ENCODE measurements around the gene HRAS. TPM values are rescaled to one million over a fixed set of nuclear protein-coding genes. Genes with fewer than 3 reads are reported as not detected.

The HRAS gene
- total RNA-seq, 4 donors from 2014 or later, result 56.7 to 106 (median 85.2) TPM

DNA sequence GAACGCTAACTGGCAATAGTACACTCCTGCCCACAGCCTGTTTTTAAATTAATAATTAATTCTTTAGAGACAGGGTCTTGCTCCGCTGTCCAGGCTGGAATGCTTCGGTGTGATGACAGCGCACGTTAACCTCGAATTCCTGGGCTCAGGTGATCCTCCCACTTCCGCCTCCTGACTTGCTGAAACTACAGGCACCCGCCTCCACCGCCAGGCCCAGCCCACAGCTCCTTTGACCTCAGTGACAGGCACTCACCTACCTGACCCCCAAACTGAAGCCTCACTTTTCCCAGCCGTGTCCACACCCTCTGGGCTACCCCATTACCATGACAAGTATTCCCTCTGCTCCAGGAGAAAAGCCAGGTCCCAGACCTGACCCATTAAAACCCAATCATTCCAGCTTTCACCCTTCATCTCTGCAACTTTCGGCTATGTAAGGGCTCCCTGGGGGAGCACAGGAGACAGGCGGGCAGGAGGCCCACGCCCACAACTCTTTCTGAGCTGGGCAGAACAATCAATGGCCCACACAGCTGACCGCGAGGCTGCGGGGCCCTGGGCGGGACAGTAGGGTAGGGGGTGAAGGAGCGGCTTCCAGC, 24.4 kb upstream of the HRAS start:
- Histone ChIP-seq H3K9me3 (no peaks in the 10 kb centered on the region), H3K27ac (peak overlapping the region; percentile 87 to 98 (median 94)), H3K4me1 (peaks cover 23 to 69% (median 39%) of the 10 kb centered on the region in 3 donors), H3K4me3 (peak overlapping the region; percentile 76 to 96 (median 92)), H3K27me3 (peaks cover 0 to 47% (median 3%) of the 10 kb centered on the region in 4 donors), H3K36me3 (peaks cover 0 to 22% (median 0%) of the 10 kb centered on the region in 3 donors)
- DNase-seq, result no peak
- 74% methylated on average over 10 to 13 of the region's 18 CpGs for WGBS, 2 donors
- TF ChIP-seq POLR2A (IDR thresholded peaks at IDR 0.05), result no peak
- TF ChIP-seq, protein P1, sequence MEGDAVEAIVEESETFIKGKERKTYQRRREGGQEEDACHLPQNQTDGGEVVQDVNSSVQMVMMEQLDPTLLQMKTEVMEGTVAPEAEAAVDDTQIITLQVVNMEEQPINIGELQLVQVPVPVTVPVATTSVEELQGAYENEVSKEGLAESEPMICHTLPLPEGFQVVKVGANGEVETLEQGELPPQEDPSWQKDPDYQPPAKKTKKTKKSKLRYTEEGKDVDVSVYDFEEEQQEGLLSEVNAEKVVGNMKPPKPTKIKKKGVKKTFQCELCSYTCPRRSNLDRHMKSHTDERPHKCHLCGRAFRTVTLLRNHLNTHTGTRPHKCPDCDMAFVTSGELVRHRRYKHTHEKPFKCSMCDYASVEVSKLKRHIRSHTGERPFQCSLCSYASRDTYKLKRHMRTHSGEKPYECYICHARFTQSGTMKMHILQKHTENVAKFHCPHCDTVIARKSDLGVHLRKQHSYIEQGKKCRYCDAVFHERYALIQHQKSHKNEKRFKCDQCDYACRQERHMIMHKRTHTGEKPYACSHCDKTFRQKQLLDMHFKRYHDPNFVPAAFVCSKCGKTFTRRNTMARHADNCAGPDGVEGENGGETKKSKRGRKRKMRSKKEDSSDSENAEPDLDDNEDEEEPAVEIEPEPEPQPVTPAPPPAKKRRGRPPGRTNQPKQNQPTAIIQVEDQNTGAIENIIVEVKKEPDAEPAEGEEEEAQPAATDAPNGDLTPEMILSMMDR (IDR thresholded peaks at IDR 0.05), result no peak
- intact Hi-C loops (cut with DNase I), result loop anchor here (5.0 kb wide), 1 partner anchor 162 kb away; no protein-coding TSS in a partner anchor

DNA sequence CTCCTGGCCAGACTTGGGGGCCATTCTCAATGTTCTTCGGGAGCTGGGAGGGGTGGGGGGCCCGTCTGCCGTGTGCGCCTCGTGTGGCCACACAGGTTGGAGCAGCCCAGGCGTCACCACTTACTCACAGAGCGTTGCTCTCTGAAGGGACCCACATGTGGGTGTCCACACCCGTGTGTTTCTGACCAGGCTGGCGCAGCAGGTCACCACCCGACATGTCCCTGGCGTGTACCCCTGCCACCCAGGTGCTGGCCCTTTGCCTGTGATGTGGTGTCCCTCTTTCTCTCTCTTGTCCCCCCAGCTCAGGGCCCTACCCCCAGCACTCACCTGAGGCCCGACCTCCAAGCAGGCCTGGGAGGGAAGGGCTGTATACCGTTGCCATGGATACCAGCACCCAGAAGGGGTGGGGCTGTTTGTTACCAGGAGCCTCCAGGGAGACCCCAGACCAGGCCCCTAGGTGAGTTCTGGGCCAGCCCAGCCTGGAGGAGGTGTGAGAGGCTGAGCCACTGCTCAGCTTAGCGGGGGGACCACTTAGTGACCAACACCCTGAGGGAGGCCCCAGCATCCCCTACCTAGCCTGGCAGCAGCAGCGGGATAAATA, 23.7 kb upstream of the HRAS start:
- no peak for DNase-seq
- H3K36me3 ChIP-seq, result peaks cover 0 to 22% (median 0%) of the 10 kb centered on the region in 3 donors
- intact Hi-C loops (cut with DNase I), result loop anchor here (5.0 kb wide), 1 partner anchor 163 kb away; no protein-coding TSS in a partner anchor
- TF ChIP-seq, protein P1 (IDR thresholded peaks at IDR 0.05), result no peak
- no peak for TF ChIP-seq POLR2A (IDR thresholded peaks at IDR 0.05)
- no peak overlapping the region for H3K4me3 ChIP-seq
- WGBS, 2 donors, result 70% methylated on average over 2 of the region's 15 CpGs; no CpG with 5 or more reads in 1 of the 2 donors
- H3K4me1 ChIP-seq, result peaks cover 30 to 69% (median 45%) of the 10 kb centered on the region in 3 donors
- peak overlapping the region in 1 of 4 donors; percentile 14 for H3K27ac ChIP-seq
- no peaks in the 10 kb centered on the region for H3K9me3 ChIP-seq
- peaks cover 0 to 54% (median 3%) of the 10 kb centered on the region in 4 donors for H3K27me3 ChIP-seq

DNA sequence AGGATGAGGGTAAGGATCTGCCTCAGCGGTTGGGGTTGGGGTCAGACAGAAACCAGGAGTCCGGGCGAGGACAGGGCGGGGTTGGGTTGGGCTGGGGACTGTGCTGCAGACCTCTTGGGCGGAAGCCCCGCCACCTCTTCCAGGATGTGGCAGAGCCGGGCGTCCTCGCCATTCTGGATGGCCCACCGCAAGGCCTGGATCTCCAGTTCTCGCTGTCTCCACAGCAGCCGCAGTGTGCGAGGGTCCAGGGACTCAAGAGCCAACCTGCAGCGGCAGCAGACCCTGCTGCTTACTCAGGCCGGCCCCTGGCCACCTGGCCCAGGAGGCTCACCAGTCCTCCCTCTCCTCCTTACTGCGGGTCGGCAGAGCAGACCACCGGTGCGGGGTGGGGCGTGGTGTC, 23.1 kb upstream of the HRAS start:
- Histone ChIP-seq H3K27ac (no peak overlapping the region), H3K36me3 (peaks cover 0 to 15% (median 0%) of the 10 kb centered on the region in 3 donors), H3K9me3 (no peaks in the 10 kb centered on the region), H3K27me3 (peaks cover 0 to 60% (median 3%) of the 10 kb centered on the region in 4 donors), H3K4me3 (no peak overlapping the region), H3K4me1 (peaks cover 30 to 66% (median 41%) of the 10 kb centered on the region in 3 donors)
- no peak for TF ChIP-seq POLR2A (IDR thresholded peaks at IDR 0.05)
- TF ChIP-seq, protein P1 (IDR thresholded peaks at IDR 0.05), result no peak
- intact Hi-C loops (cut with DNase I), result loop anchor here (5.0 kb wide), 1 partner anchor 164 kb away; no protein-coding TSS in a partner anchor
- WGBS, 2 donors, result 93% methylated on average over 5 of the region's 20 CpGs; no CpG with 5 or more reads in 1 of the 2 donors
- DNase-seq, result no peak

DNA sequence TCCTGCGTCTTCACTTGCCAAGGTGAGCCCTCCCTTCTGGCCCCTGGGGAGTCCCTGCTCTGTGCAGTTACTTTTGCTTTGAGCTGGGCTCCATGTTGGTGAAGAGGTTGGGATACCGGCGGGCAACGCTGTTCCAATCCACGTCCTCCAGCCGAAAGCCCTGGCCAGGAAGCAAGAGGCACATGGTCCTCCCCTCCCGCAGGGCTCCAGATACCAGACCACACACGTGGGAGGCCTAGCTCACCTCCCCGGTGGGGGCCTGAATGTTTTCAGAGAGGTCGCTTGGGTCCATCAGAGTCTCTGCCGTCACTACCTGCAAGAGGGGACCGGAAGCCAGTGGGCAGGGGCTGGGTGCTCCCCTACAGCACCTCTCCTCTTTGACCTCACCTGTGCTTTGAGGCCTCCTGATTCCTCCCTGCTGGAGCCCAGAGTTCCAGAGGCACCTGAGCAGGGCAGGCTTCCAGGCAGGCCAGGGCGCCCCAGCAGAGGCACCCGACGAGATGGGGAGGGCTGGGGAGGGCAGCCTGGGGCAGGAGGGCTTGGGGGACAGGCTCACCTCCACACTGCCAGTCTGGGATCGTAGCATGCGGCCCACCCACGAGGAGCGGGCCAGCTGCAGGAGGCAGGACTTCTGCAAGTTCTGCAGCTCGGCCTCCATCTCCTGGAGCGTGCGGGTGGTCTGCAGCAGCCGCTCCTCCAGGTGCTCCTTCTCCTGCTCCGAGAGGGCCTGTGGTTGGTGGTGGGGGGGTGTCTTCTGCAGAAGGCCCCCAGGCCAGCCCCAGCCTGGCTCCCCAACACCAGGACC, 22.2 kb upstream of the HRAS start:
- TF ChIP-seq, protein P1 (IDR thresholded peaks at IDR 0.05), result no peak
- no peak for TF ChIP-seq POLR2A (IDR thresholded peaks at IDR 0.05)
- peaks cover 0 to 6% (median 0%) of the 10 kb centered on the region in 3 donors for H3K36me3 ChIP-seq
- H3K4me1 ChIP-seq, result peaks cover 30 to 56% (median 41%) of the 10 kb centered on the region in 3 donors
- no peak overlapping the region for H3K27ac ChIP-seq
- intact Hi-C loops (cut with DNase I), result loop anchor here (5.0 kb wide), 1 partner anchor 165 kb away; no protein-coding TSS in a partner anchor
- H3K9me3 ChIP-seq, result no peaks in the 10 kb centered on the region
- peaks cover 0 to 70% (median 3%) of the 10 kb centered on the region in 4 donors for H3K27me3 ChIP-seq
- H3K4me3 ChIP-seq, result no peak overlapping the region
- DNase-seq, result no peak
- 80 to 83% methylated on average over 7 to 12 of the region's 24 CpGs for WGBS, 2 donors

Data from esophagus squamous epithelium (tissue), 5 donors.